Measurements from ENCODE around the gene POLA1.

DNA sequence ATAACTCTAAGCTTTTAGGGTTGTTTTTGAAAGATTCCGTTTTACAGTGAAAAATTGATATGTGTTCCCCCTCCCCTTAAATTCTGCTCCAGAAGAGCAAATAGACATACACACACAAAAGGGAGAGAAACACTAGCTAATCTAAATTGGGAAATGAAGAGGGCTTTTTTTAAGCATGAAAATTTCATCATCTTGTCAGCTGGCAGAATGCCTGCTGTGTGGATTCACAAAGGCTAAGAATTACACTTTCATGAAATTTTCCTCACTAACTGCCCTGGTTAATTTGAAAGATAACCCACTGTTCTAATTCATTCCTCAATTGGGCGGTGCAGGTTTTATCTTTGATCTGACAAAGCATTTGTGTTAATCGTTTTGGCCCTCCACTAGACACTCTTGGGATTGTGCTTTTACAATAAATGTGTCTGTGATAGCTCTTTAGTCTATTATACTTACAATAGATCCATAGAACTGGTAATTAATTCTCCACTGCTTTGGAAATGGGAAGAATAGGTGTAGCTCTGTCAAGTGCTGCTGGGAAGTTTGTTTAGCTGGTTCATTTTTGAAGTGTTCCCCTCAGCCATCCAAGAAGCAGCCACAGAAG lies 152.9 kb downstream of the POLA1 start:
- TF ChIP-seq POLR2A (IDR thresholded peaks at IDR 0.05): no peak
- TF ChIP-seq, protein P1, sequence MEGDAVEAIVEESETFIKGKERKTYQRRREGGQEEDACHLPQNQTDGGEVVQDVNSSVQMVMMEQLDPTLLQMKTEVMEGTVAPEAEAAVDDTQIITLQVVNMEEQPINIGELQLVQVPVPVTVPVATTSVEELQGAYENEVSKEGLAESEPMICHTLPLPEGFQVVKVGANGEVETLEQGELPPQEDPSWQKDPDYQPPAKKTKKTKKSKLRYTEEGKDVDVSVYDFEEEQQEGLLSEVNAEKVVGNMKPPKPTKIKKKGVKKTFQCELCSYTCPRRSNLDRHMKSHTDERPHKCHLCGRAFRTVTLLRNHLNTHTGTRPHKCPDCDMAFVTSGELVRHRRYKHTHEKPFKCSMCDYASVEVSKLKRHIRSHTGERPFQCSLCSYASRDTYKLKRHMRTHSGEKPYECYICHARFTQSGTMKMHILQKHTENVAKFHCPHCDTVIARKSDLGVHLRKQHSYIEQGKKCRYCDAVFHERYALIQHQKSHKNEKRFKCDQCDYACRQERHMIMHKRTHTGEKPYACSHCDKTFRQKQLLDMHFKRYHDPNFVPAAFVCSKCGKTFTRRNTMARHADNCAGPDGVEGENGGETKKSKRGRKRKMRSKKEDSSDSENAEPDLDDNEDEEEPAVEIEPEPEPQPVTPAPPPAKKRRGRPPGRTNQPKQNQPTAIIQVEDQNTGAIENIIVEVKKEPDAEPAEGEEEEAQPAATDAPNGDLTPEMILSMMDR (IDR thresholded peaks at IDR 0.05): no peak
- no peak for TF ChIP-seq EP300 (IDR thresholded peaks at IDR 0.05; ENCODE audit: low read depth)
- no peak for TF ChIP-seq POLR2AphosphoS5 (IDR thresholded peaks at IDR 0.05)

All from transverse colon (tissue), 4 donors.